OCI-LY1 (cell line): Measurements from ENCODE around the gene SPOP.

Experiments
- H2AFZ ChIP-seq: fragments of 200-600 bp; sonication (generic), shearing (Covaris generic); 2 replicates; pipeline ENCODE4 v1.6.0; 2014; ENCODE audit warnings: antibody characterized with exemption, mild to moderate bottlenecking, low read length
- H3F3A ChIP-seq: fragments of 200-600 bp; sonication (generic), shearing (Covaris generic); 2 replicates; pipeline ENCODE4 v1.6.0; 2014; ENCODE audit warnings: mild to moderate bottlenecking, antibody characterized with exemption, low read length, moderate library complexity; ENCODE audit not compliant: insufficient read depth
- H3K27ac ChIP-seq: fragments of 200-600 bp; sonication (generic); 2 replicates; pipeline ENCODE4 v1.5.1; 2014; ENCODE audit warnings: low read length, mixed run types, mild to moderate bottlenecking, low read depth; ENCODE audit not compliant: poor library complexity, severe bottlenecking
- H3K27me3 ChIP-seq: fragments of 200-600 bp; sonication (generic); 2 replicates; pipeline ENCODE4 v1.6.0; 2014; ENCODE audit warnings: antibody characterized with exemption, mild to moderate bottlenecking, low read length, moderate library complexity; ENCODE audit not compliant: insufficient read depth
- H3K36me3 ChIP-seq: fragments of 200-600 bp; sonication (generic); 2 replicates; pipeline ENCODE4 v1.6.1; 2014; ENCODE audit warnings: mild to moderate bottlenecking, antibody characterized with exemption, low read length, moderate library complexity, mixed read lengths; ENCODE audit not compliant: insufficient read depth
- H3K4me1 ChIP-seq: fragments of 200-600 bp; sonication (generic); 2 replicates; pipeline ENCODE4 v1.5.1; 2014; ENCODE audit warnings: mild to moderate bottlenecking, low read length, moderate library complexity; ENCODE audit not compliant: insufficient read depth, severe bottlenecking
- H3K4me2 ChIP-seq: fragments of 200-600 bp; sonication (generic), shearing (Covaris generic); 2 replicates; pipeline ENCODE4 v1.6.1; 2014; ENCODE audit warnings: low read length
- H3K4me3 ChIP-seq: fragments of 200-600 bp; sonication (generic); 2 replicates; pipeline ENCODE4 v1.5.1; 2014; ENCODE audit warnings: low read length, low read depth, mild to moderate bottlenecking, mixed read lengths; ENCODE audit not compliant: poor library complexity, severe bottlenecking
- H3K79me2 ChIP-seq: fragments of 200-600 bp; shearing (Covaris generic); 2 replicates; pipeline ENCODE4 v1.6.1; 2016; ENCODE audit warnings: mixed run types, low read length, mixed read lengths; ENCODE audit not compliant: insufficient read depth
- H3K9ac ChIP-seq: fragments of 200-600 bp; sonication (generic), shearing (Covaris generic); 2 replicates; pipeline ENCODE4 v1.6.1; 2014; ENCODE audit warnings: mild to moderate bottlenecking, low read length, mixed read lengths
- H3K9me2 ChIP-seq: fragments of 200-600 bp; sonication (generic), shearing (Covaris generic); 2 replicates; pipeline ENCODE4 v1.6.1; 2014; ENCODE audit warnings: low read depth, mild to moderate bottlenecking, low read length, mixed read lengths
- H3K9me3 ChIP-seq: fragments of 200-600 bp; shearing (Covaris generic); 2 replicates; pipeline ENCODE4 v1.6.1; 2014; ENCODE audit warnings: low read length, mixed read lengths
- H4K20me1 ChIP-seq: fragments of 200-600 bp; sonication (generic), shearing (Covaris generic); 2 replicates; pipeline ENCODE4 v1.6.0; 2016; ENCODE audit warnings: mild to moderate bottlenecking, low read length; ENCODE audit not compliant: insufficient read depth
- EZH2 ChIP-seq: fragments of 200-600 bp; sonication (generic), shearing (Covaris generic); IDR thresholded peaks from 2 replicates; pipeline ENCODE4 v1.8.0; 2017; ENCODE audit warnings: borderline replicate concordance, mixed run types, mild to moderate bottlenecking, antibody characterized with exemption, low read length, moderate library complexity, mixed read lengths
- TF ChIP-seq, protein P1 (sequence below): fragments of 200-600 bp; sonication (generic), shearing (Covaris generic); IDR thresholded peaks from 2 replicates; pipeline ENCODE4 v1.5.1; 2017; ENCODE audit warnings: mild to moderate bottlenecking, antibody characterized with exemption, low read length, moderate library complexity, mixed read lengths

Gene SPOP

GRCh38 chr17:49716668-49717364 lies 38.9 kb upstream of the SPOP start:
- H3K36me3 ChIP-seq: peaks cover 98% of the 10 kb centered on the region
- TF ChIP-seq, protein P1, sequence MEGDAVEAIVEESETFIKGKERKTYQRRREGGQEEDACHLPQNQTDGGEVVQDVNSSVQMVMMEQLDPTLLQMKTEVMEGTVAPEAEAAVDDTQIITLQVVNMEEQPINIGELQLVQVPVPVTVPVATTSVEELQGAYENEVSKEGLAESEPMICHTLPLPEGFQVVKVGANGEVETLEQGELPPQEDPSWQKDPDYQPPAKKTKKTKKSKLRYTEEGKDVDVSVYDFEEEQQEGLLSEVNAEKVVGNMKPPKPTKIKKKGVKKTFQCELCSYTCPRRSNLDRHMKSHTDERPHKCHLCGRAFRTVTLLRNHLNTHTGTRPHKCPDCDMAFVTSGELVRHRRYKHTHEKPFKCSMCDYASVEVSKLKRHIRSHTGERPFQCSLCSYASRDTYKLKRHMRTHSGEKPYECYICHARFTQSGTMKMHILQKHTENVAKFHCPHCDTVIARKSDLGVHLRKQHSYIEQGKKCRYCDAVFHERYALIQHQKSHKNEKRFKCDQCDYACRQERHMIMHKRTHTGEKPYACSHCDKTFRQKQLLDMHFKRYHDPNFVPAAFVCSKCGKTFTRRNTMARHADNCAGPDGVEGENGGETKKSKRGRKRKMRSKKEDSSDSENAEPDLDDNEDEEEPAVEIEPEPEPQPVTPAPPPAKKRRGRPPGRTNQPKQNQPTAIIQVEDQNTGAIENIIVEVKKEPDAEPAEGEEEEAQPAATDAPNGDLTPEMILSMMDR: no peak
- no peak for TF ChIP-seq EZH2

DNA sequence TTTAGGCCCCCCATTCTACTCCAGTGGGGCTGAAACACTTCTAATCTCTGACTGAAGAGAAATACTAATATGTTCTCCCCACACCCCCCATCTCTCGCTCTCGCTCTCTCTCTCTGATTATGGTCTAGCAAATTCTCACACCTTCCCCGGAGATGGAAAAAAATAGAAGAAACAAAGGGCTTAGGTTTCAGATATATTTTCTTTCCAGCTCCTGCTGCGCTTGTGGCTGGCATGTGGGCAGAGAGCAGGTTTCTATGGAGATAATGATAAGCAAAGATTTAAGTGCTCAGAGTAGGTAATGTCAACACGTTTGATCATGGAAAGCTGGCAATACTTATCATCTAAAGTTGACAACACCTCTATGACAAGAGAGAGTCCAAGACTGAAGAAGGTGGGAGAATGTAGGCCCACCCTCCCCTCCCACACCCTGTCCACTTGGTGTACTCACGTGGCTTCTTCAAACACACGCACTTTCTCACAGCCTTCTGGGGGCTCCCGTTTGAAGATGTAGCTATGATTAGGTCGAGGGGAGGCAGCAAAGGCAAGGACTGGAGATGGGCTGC lies 37.9 kb upstream of the SPOP start:
- H3K36me3 ChIP-seq: peaks cover 97% of the 10 kb centered on the region
- no peak overlapping the region for H3K9ac ChIP-seq
- H3K4me2 ChIP-seq: no peak overlapping the region
- no peak overlapping the region for H3K4me3 ChIP-seq
- no peaks in the 10 kb centered on the region for H3K79me2 ChIP-seq
- H2AFZ ChIP-seq: no peak overlapping the region
- no peaks in the 10 kb centered on the region for H3K4me1 ChIP-seq
- H3K9me2 ChIP-seq: no peaks in the 10 kb centered on the region
- no peak for TF ChIP-seq EZH2
- TF ChIP-seq, protein P1: no peak
- no peaks in the 10 kb centered on the region for H4K20me1 ChIP-seq
- H3F3A ChIP-seq: no peaks in the 10 kb centered on the region
- H3K27ac ChIP-seq: peak overlapping the region; percentile 4
- no peaks in the 10 kb centered on the region for H3K9me3 ChIP-seq
- no peaks in the 10 kb centered on the region for H3K27me3 ChIP-seq

More at GRCh38 chr17:49716668-49717364, 38.9 kb upstream of the SPOP start:
- Histone ChIP-seq H2AFZ (no peak overlapping the region), H3K27ac (no peak overlapping the region), H3K4me1 (no peaks in the 10 kb centered on the region), H3K27me3 (no peaks in the 10 kb centered on the region), H3K9me3 (no peaks in the 10 kb centered on the region), H3K9ac (no peak overlapping the region), H3K79me2 (no peaks in the 10 kb centered on the region), H4K20me1 (no peaks in the 10 kb centered on the region), H3K4me3 (no peak overlapping the region), H3K4me2 (no peak overlapping the region), H3K9me2 (no peaks in the 10 kb centered on the region), H3F3A (no peaks in the 10 kb centered on the region)

GRCh38 chr17:49715216-49715615 lies 37.3 kb upstream of the SPOP start:
- no peak overlapping the region for H3K9ac ChIP-seq

More at GRCh38 chr17:49715216-49715615, 37.3 kb upstream of the SPOP start:
- Histone ChIP-seq H3K27me3 (no peaks in the 10 kb centered on the region), H3K4me3 (no peak overlapping the region), H3K36me3 (peaks cover 96% of the 10 kb centered on the region), H3K9me2 (no peaks in the 10 kb centered on the region), H3K27ac (peak overlapping the region; percentile 4), H3K9me3 (no peaks in the 10 kb centered on the region), H4K20me1 (no peaks in the 10 kb centered on the region), H2AFZ (no peak overlapping the region), H3K79me2 (no peaks in the 10 kb centered on the region), H3F3A (no peaks in the 10 kb centered on the region), H3K4me2 (no peak overlapping the region), H3K4me1 (no peaks in the 10 kb centered on the region)
- TF ChIP-seq EZH2: no peak
- TF ChIP-seq, protein P1: no peak
